Heart left ventricle (tissue), 13 donors: ENCODE results near the gene C12orf60.

ENCODE experiments used
- POLR2A ChIP-seq, 2 donors: fragments of 450-650 bp; IDR thresholded peaks; one replicate each; pipeline ENCODE4 v1.6.1; 2017; ENCODE audit warnings: antibody characterized with exemption in 2 of 2, mild to moderate bottlenecking in 2 of 2, moderate library complexity in 2 of 2
- TF ChIP-seq, protein P1 (sequence below), 12 donors: fragments of 200-600 bp; sonication (generic) in 4 of 12; IDR thresholded peaks; one replicate each; pipeline versions ENCODE4 v1.5.0 to v1.8.0; 2018 to 2022; ENCODE audit warnings: antibody characterized with exemption in 12 of 12, mild to moderate bottlenecking in 5 of 12
- donor health status: ischemic (EF 13 %, LVEDD 7.1; RV severe dilation, severe dysfunction).
- donor health status: DM: no; HTN: yes; CAD: no.
- donor health status: DM: no; HTN: no; CAD: no.
- donor health status: ischemic (EF 25% LVEDD 6.9; RV normal size, moderate dysfunction).
- donor health status: ischemic (EF 25% LVEDD 5.7; RV mildly dilated, moderate dysfunction).
- donor health status: ischemic (EF 35%, LVEDD 5.7; RV mildly dilated, moderate dysfunction).
- donor health status: nonischemic (EF 11% LVEDD 7.7; RV severe dilation, severe dysfunction).
- donor health status: DM: yes; HTN: yes; CAD: no.
- donor health status: PGD.
- donor health status: ischemic (EF 29% LVEDD 5.4; RV normal size, mild dysfunction).
- donor health status: nonischemic (EF 23%, LVEDD 6.1; RV moderate dilation, normal function).

- TF ChIP-seq, protein P1, sequence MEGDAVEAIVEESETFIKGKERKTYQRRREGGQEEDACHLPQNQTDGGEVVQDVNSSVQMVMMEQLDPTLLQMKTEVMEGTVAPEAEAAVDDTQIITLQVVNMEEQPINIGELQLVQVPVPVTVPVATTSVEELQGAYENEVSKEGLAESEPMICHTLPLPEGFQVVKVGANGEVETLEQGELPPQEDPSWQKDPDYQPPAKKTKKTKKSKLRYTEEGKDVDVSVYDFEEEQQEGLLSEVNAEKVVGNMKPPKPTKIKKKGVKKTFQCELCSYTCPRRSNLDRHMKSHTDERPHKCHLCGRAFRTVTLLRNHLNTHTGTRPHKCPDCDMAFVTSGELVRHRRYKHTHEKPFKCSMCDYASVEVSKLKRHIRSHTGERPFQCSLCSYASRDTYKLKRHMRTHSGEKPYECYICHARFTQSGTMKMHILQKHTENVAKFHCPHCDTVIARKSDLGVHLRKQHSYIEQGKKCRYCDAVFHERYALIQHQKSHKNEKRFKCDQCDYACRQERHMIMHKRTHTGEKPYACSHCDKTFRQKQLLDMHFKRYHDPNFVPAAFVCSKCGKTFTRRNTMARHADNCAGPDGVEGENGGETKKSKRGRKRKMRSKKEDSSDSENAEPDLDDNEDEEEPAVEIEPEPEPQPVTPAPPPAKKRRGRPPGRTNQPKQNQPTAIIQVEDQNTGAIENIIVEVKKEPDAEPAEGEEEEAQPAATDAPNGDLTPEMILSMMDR (IDR thresholded peaks at IDR 0.05) = no peak
- TF ChIP-seq POLR2A (IDR thresholded peaks at IDR 0.05) = no peak
Measured at GRCh38 chr12:14846876-14847580, 43.6 kb downstream of the C12orf60 start.
